Ishikawa (cell line): Measurements from ENCODE around the gene OXSR1.

Source experiments
- CEBPB ChIP-seq: IDR thresholded peaks from 2 replicates; pipeline ENCODE4 v1.6.1; 2012
- CREB1 ChIP-seq: IDR thresholded peaks from 2 replicates; pipeline ENCODE4 v1.6.1; 2012; ENCODE audit warnings: low read depth
- EGR1 ChIP-seq: IDR thresholded peaks from 2 replicates; pipeline ENCODE4 v1.6.1; 2012
- EP300 ChIP-seq: IDR thresholded peaks from 2 replicates; pipeline ENCODE4 v1.6.1; 2012; ENCODE audit warnings: borderline replicate concordance
- FOXM1 ChIP-seq: IDR thresholded peaks from 2 replicates; pipeline ENCODE4 v1.6.1; 2012; ENCODE audit warnings: low read depth, borderline replicate concordance
- MAX ChIP-seq: IDR thresholded peaks from 2 replicates; pipeline ENCODE4 v1.6.1; 2012
- NFIC ChIP-seq: IDR thresholded peaks from 2 replicates; pipeline ENCODE4 v1.6.1; 2012
- RAD21 ChIP-seq: IDR thresholded peaks from 2 replicates; pipeline ENCODE4 v1.6.1; 2012; ENCODE audit warnings: low read depth
- REST ChIP-seq: IDR thresholded peaks from 2 replicates; pipeline ENCODE4 v1.6.1; 2012; ENCODE audit warnings: low read depth, mild to moderate bottlenecking
- TAF1 ChIP-seq: IDR thresholded peaks from 2 replicates; pipeline ENCODE4 v1.6.1; 2012; ENCODE audit warnings: low read depth, mild to moderate bottlenecking
- TCF12 ChIP-seq: IDR thresholded peaks from 2 replicates; pipeline ENCODE4 v1.6.1; 2012; ENCODE audit warnings: low read depth
- USF1 ChIP-seq: IDR thresholded peaks from 2 replicates; pipeline ENCODE4 v1.6.1; 2012
- YY1 ChIP-seq: IDR thresholded peaks from 2 replicates; pipeline ENCODE4 v1.6.1; 2012; ENCODE audit warnings: low read depth
- ZBTB7A ChIP-seq: IDR thresholded peaks from 2 replicates; pipeline ENCODE4 v1.6.1; 2012; ENCODE audit warnings: low read depth

- TF ChIP-seq ZBTB7A (no peak), USF1 (no peak), YY1 (no peak), TCF12 (no peak), MAX (no peak), EP300 (no peak), TAF1 (no peak), RAD21 (no peak), CREB1 (no peak), REST (no peak), NFIC (no peak), EGR1 (no peak), FOXM1 (no peak), CEBPB (no peak)
These were observed 46.1 kb upstream of the OXSR1 start for GRCh38 chr3:38119248-38119544.
